ENCODE measurements around the gene SLU7.
"Not testable (repeated sequence)": the region's sequence is repeated elsewhere in the genome, so short reads cannot be mapped to it uniquely, and the experiment has no call there.

Gene SLU7

GRCh38 chr5:160451281-160451680 is 32.4 kb upstream of the SLU7 start:
- DNase-seq: no peak
- intact Hi-C loops (cut with DNase I): no loop called here

DNA sequence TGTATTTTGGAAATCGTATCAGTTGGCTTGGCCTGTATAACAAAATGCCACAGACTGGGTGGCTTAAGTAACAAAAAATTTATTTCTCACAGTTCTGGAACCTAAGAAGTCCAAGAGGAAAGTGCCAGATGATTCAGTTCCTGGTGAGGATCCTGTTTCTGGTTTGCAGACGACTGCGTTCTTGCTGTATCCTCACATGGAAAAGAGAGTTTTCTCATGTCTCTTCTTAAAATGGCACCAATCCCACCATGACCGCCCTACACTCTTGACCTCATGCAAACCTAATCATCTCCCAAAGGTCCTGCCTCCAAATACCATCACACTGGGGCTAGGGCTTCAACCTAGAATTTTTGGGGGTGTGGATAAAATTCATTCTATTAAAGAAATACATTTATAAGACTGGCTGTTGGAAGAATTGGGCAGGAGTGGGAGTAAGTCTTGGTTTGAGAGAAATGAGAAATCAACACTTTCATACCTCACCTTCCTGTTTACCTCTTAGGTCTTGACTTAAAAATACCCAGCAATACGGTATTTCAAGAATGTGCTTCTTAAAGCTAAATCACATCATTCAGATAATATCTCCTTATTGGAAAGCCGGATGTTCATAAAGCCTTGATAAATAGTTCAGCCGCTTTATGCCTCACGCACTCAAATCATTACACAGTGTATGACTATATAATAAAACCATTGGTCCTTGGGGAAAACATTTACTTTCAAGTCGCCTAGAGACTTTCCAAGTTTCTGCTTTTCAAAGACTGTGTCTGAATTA is 31.5 kb upstream of the SLU7 start:
- intact Hi-C loops (cut with DNase I): no loop called here
- DNase-seq: no peak

DNA sequence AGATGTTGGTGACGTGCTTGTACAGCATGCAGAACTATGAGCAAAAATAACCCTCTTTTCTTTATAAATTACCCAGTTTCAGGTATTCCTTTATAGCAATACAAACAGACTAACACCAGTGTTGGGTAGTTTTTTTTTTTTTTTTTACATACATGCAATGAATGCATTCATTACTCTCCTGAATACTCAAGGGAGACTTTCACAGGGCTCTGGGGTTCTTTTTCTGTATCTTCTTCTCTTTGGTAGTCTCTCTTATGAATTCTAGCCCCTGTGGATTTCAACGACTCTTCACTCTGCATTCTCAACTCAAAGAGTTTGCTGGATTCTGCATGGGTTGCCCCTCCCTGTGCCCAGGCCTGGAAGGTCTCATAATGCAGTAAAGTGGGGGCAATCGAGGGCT is 30.6 kb upstream of the SLU7 start:
- intact Hi-C loops (cut with DNase I): no loop called here
- no peak for DNase-seq

- no peak for DNase-seq
- intact Hi-C loops (cut with DNase I): no loop called here
Observed at GRCh38 chr5:160448886-160449285, 30.0 kb upstream of the SLU7 start.

DNA sequence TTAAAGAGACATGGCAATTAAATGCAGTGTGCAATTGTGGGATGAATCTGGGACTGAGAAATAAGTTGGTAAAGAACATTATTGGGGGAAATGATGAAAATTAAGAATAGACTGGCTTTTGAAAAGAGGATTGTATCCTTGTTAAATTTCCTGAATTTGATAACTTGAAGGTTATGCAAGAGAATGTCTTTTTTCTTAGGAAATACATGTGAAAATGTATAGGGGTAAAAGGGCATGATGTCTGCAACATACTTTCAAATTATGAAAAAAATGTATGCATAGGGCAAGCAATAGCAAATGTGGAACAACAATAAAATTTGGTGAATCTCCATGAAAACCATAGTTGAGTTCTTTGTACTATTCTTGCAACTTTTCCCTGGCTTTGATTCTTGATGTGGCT is 26.9 kb upstream of the SLU7 start:
- no peak for DNase-seq
- intact Hi-C loops (cut with DNase I): no loop called here

GRCh38 chr5:160445132-160445531 is 26.3 kb upstream of the SLU7 start:
- DNase-seq: no peak
- intact Hi-C loops (cut with DNase I): no loop called here

- intact Hi-C loops (cut with DNase I): no loop called here
Observed at GRCh38 chr5:160444407-160444806, 25.5 kb upstream of the SLU7 start.

GRCh38 chr5:160442824-160443431 is 24.0 kb upstream of the SLU7 start:
- DNase-seq: no peak
- intact Hi-C loops (cut with DNase I): no loop called here

More at GRCh38 chr5:160444407-160444806, 25.5 kb upstream of the SLU7 start:
- DNase-seq: no peak

- no peak for DNase-seq
- intact Hi-C loops (cut with DNase I): no loop called here
Observed at GRCh38 chr5:160441311-160441781, 22.5 kb upstream of the SLU7 start.

- intact Hi-C loops (cut with DNase I): loop anchor here (2.0 kb wide), 1 partner anchor 70 kb away; no protein-coding TSS in a partner anchor
- DNase-seq: peak; percentile 79 to 98 (median 90)
Observed at GRCh38 chr5:160439205-160439600, 20.3 kb upstream of the SLU7 start.

DNA sequence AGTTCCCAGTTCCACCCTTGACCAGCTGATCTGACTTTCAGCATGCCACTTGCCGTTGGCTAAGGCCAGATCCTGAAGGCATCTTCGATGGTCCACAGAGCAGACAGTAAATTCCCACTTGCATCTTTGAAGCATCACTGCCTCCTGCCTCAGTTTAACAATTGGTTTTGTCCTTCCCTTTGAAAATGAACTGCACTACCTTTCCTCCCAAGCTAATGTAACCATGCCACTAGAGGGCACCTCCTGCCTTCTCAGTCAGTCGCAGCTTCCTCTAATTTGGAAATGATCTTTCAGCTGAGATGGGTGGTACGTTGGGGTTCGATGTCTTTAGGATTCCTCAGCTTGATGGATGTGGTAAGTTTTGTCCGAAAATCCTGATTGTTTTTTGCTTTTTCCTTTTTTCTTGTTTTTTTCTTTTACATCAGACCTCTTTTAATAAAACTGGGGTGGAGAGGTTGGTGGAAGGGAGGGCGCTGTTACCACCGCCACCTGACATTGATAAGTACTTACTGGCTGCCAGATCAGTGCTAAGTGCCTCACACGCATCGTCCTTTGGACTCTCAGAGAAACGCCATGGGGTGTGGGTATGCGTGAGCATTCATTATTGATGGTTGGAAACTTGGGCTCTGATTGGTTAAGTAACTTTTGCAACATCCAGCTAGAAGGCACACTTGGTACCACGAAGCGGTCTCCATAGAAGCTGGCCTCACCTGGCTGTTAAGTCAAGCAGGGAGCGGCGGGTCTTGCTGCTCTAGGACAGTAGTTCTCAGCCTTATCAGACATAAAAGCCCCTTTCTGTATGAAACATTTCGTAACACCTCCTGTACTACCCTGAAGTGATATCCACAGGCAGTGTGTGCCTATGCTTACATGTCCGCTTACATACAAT is 19.7 kb upstream of the SLU7 start:
- intact Hi-C loops (cut with DNase I): loop anchor here (2.0 kb wide), 1 partner anchor 70 kb away; no protein-coding TSS in a partner anchor
- peak in 9 of 10 donors; percentile 23 to 91 (median 58) for DNase-seq

DNA sequence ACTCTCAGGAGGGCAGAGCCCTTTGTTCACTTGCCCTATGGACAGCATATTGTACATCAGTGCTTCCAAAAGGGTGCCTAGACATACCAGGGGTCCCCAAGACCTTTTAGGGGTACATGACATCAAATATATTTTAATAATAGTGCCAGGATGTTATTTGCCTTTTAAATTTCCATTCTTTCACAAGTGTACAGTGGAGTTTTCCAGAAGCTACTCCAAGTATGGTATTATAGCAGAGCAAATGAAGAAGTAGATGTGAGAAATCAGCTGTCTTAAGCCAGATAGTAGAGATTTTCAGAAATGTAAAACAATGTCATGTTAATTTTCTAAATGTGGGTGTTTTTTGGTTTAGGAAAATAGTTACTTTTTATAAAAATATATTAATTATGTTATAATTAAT is 18.4 kb upstream of the SLU7 start:
- DNase-seq: no peak
- intact Hi-C loops (cut with DNase I): no loop called here

DNA sequence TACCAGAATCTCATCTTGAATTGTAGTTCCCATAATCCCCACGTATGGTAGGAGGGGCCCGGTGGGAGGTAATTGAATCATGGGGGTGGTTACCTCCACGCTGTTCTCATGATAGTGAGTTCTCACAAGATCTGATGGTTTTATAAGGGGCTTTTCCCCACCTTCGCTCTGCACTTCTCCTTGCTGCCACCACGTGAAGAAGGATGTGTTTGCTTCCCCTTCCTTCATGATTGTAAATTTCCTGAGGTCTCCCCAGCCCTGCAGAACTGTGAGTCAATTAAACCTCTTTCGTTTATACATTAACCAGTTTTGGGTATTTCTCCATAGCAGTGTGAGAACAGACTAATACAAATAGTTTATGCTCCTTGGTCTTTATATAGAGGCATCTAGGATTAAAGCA is 17.8 kb upstream of the SLU7 start:
- intact Hi-C loops (cut with DNase I); DNase-seq: not testable (repeated sequence)

DNA sequence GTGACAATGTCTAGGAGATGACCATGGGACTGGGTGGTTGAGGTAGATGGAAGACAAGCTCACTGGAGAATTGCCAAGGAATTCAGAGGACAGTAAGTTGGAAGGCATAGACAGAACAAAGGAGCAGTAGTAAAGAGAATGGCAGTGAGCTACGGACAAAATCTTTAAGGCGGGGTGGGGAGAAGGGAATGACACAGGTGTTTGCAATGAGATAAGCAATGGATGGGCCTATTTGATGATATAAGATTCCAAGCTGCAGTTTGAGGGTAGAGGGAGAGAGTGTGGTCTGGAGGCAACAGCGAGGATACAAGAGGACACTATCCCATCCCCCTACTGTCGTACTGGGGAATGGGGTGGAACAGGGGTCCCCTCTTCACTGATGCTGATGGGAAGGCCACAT is 17.1 kb upstream of the SLU7 start:
- DNase-seq: no peak
- intact Hi-C loops (cut with DNase I): no loop called here

DNA sequence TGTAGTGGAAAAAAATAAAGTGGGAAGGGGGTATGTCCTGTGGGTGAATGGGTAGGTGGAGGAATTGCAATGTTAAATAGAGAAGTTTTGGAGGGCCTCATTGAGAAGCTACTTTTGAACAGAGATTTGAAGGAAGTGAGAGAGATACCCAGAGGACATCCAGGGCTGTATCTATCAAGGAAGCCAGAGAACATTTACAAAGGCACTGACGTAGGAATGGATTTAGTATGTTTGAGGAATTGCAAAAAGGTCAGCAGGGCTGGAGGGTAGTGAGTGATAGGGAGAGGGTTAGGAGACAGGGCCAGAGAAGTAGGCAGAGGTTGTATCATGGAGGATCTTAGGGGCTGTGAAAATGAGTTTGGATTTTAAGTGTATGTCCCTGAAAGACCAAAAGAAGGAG is 16.7 kb upstream of the SLU7 start:
- no peak for DNase-seq
- intact Hi-C loops (cut with DNase I): no loop called here

DNA sequence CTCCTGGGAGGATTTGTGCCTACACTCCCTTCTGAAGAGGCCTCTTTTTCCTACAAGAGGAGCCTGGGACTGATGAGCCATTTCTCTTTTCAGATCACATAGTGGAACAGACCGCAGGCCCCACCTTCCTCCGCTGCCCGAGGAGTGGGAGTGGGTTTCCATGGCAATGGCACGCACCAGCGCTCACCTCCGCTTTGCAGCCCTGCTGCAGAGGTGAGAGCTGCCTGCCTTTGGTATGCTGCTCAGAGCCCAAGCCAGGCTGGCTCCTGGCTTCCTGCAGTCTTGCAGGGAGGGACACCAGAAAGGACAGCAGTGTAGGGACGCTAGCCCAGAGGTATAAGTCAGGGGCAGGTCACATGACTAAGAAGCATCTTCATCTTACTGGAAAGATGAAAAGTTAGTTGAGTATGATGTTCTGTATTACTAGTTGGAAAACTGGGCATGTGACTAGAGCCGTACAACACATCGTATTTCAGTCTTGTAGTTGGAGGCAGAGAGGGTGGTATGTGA is 15.2 kb upstream of the SLU7 start:
- intact Hi-C loops (cut with DNase I): no loop called here

DNA sequence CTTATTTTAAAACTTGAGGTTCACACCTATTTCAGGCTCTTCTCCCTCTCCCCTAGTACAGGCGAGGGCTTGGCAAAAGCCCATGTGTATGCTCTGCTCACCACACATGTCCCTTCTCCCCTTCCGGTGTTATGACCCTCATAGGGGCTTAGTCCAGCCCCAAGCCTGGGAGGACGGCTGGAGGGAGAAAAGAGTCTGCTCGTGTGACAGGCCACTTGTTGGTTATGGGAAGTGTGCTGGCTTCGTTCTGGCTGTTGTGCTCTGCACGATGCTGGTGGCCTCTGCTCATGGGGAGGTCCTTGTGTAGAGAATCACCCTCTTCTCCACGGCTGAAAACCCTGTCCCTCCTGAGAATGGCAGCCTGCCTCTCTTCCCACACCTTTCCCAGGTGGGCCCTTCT is 13.9 kb upstream of the SLU7 start:
- no peak for DNase-seq
- intact Hi-C loops (cut with DNase I): no loop called here

More for the DNA sequence above, 15.2 kb upstream of the SLU7 start:
- peak in 9 of 10 donors; percentile 21 to 94 (median 71) for DNase-seq

DNA sequence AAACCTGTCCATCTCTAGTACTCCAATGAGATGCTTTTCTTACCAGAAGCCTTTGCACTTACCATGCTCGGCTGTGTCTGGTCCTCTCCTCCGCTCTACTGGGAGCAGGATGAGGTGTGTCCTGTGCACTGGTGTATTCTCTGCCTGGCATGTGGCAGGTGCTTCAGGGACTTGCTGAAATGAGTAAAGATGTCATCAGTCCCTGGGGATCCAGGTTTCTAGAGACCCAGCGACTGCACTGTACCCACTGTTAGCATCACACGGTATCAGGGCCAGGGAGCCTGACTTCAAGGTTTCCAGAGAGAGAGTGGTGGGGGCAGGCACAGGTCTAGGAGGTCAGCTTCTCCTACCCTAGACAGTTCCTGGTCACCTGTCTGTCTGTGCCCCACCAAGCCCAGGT is 13.3 kb upstream of the SLU7 start:
- intact Hi-C loops (cut with DNase I): no loop called here
- DNase-seq: no peak

DNA sequence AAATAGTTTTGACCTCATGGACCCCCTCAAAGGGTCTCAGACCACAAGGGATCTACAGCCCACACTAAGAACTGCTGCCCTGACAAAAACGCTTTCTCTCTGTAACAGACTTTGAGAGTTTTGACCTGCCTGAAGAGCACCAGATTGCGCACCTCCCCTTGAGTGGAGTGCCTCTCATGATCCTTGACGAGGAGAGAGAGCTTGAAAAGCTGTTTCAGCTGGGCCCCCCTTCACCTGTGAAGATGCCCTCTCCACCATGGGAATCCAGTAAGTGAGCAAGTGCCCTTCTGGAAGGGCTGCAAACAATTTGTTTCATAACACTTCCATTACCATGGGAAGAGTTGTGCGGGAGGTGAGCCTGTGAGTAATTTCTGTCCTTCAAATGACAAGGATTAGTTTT is 8.7 kb upstream of the SLU7 start:
- no peak for DNase-seq
- intact Hi-C loops (cut with DNase I): no loop called here

GRCh38 chr5:160423099-160423498 is 4.2 kb upstream of the SLU7 start:
- DNase-seq: no peak
- intact Hi-C loops (cut with DNase I): no loop called here
